GM12878 (cell line): ENCODE data around the gene RSPRY1. TPM values are rescaled to one million over a fixed set of nuclear protein-coding genes. Genes with fewer than 3 reads are reported as not detected.

Experiments
- ATAC-seq: fragments of 200-7000 bp; cut with Tn5 transposase; 3 replicates; pipeline ENCODE4 v1.9.1; 2020; ENCODE audit warnings: mild to moderate bottlenecking, moderate library complexity
- BruUV-seq: library from RNA; stranded (reverse); fragments of 400-500 nt; replicated peaks from 2 replicates; lab custom pipeline; 2021; lab: Mats Ljungman, UMichigan
- CTCF ChIA-PET: fragments of 300-600 bp; sonication (Branson Sonifier 250); formaldehyde crosslinking; extraction: SDS; loops from one replicate; lab custom pipeline; 2021; ENCODE audit warnings: inconsistent platforms; lab: Yijun Ruan, JAX
- POLR2A ChIA-PET: fragments of 350-600 bp; formaldehyde crosslinking; extraction: SDS; loops from one replicate; lab custom pipeline; 2021; ENCODE audit warnings: inconsistent platforms; lab: Charles Lee
- RAD21 ChIA-PET: fragments of 300-600 bp; sonication (Branson Sonifier 250); formaldehyde crosslinking; loops from one replicate; lab custom pipeline; 2023; ENCODE audit warnings: antibody characterized with exemption; ENCODE audit not compliant: unreplicated experiment; lab: Charles Lee
- SMC1A ChIA-PET: fragments of 300-600 bp; sonication (Branson Sonifier 250); formaldehyde crosslinking; loops from one replicate; lab custom pipeline; 2023; ENCODE audit not compliant: unreplicated experiment, uncharacterized antibody; lab: Charles Lee
- DNase-seq: peaks from one replicate; pipeline ENCODE4 v3.0.0-alpha.2; 2011; ENCODE audit warnings: low read depth, low spot score
- FAIRE-seq: peaks from 3 replicates; lab custom pipeline; 2011; peaks lifted over from hg19 to GRCh38; lab: Jason Lieb, UNC
- H2AFZ ChIP-seq: 2 replicates; pipeline ENCODE4 v1.6.0; 2011; ENCODE audit warnings: low read depth, low read length, control low read depth; ENCODE audit not compliant: control insufficient read depth
- H3K27ac ChIP-seq: 2 replicates; pipeline ENCODE4 v1.5.1; 2011; ENCODE audit warnings: control low read depth; ENCODE audit not compliant: control insufficient read depth, insufficient read depth
- H3K27me3 ChIP-seq, 2 experiments: replicated peaks in 1 of 2; 2 replicates each; pipeline versions ENCODE4 v1.6.0 to v1.6.1; 2011; ENCODE audit warnings: low read length in 1 of 2; ENCODE audit not compliant: control insufficient read depth in 2 of 2, insufficient read depth in 2 of 2
- H3K36me3 ChIP-seq, 2 experiments: 2 replicates each; pipeline ENCODE4 v1.5.1; 2011; ENCODE audit warnings: low read length in 1 of 2; ENCODE audit not compliant: control insufficient read depth in 2 of 2, insufficient read depth in 2 of 2
- H3K4me1 ChIP-seq: 2 replicates; pipeline ENCODE4 v1.6.1; 2011; ENCODE audit warnings: mild to moderate bottlenecking, low read length, moderate library complexity, mixed read lengths; ENCODE audit not compliant: control insufficient read depth, insufficient read depth
- H3K4me2 ChIP-seq: 2 replicates; pipeline ENCODE4 v1.6.0; 2011; ENCODE audit warnings: control low read depth; ENCODE audit not compliant: control insufficient read depth, insufficient read depth
- H3K4me3 ChIP-seq: fragments of 200-600 bp; sonication (generic); 2 replicates; pipeline ENCODE4 v1.5.1; 2016
- H3K79me2 ChIP-seq: 2 replicates; pipeline ENCODE4 v1.6.0; 2011; ENCODE audit warnings: low read length; ENCODE audit not compliant: control insufficient read depth, insufficient read depth
- H3K9ac ChIP-seq: 2 replicates; pipeline ENCODE4 v1.8.0; 2011; ENCODE audit warnings: low read length, control low read depth, mixed read lengths; ENCODE audit not compliant: control insufficient read depth, insufficient read depth
- H3K9me3 ChIP-seq: replicated peaks from 3 replicates; pipeline ENCODE4 v1.5.1; 2011; ENCODE audit warnings: mild to moderate bottlenecking, low read length; ENCODE audit not compliant: control insufficient read depth, insufficient read depth
- H4K20me1 ChIP-seq: 2 replicates; pipeline ENCODE4 v1.6.0; 2011; ENCODE audit not compliant: control insufficient read depth, insufficient read depth
- ASH2L ChIP-seq: fragments of 300-600, 200-600 bp; sonication (generic); IDR thresholded peaks from 2 replicates; pipeline ENCODE4 v1.6.1; 2017; ENCODE audit warnings: low read depth, mild to moderate bottlenecking, borderline replicate concordance
- EGR1 ChIP-seq, 2 experiments: IDR thresholded peaks; 1 replicate in 1 of 2; 2 replicates in 1 of 2; pipeline ENCODE4 v1.6.1; 2011 to 2012; ENCODE audit warnings: low read depth in 2 of 2, low read length in 2 of 2, borderline replicate concordance in 1 of 2, mild to moderate bottlenecking in 1 of 2, moderate library complexity in 1 of 2
- IRF5 ChIP-seq: fragments of 450-650 bp; IDR thresholded peaks from 2 replicates; pipeline ENCODE4 v1.6.1; 2017; ENCODE audit warnings: borderline replicate concordance
- MLLT1 ChIP-seq: fragments of 450-650 bp; IDR thresholded peaks from 2 replicates; pipeline ENCODE4 v1.6.1; 2016; ENCODE audit warnings: mild to moderate bottlenecking
- NR2C1 ChIP-seq: fragments of 450-650 bp; IDR thresholded peaks from 2 replicates; pipeline ENCODE4 v1.6.1; 2017; ENCODE audit warnings: antibody characterized with exemption, mild to moderate bottlenecking, moderate library complexity
- PAX5 ChIP-seq: IDR thresholded peaks from 2 replicates; pipeline ENCODE4 v1.6.1; 2011; ENCODE audit warnings: low read depth, low read length, borderline replicate concordance
- POU2F2 ChIP-seq: IDR thresholded peaks from 3 replicates; pipeline ENCODE4 v1.6.1; 2011; ENCODE audit warnings: low read depth, mild to moderate bottlenecking, low read length, borderline replicate concordance
- RB1 ChIP-seq: fragments of 450-650 bp; formaldehyde crosslinking; IDR thresholded peaks from 2 replicates; pipeline ENCODE4 v1.6.1; 2017; ENCODE audit warnings: mild to moderate bottlenecking, borderline replicate concordance
- RCOR1 ChIP-seq: conservative IDR thresholded peaks from 2 replicates; pipeline ENCODE4 v1.6.1; 2012; ENCODE audit warnings: low read depth, low read length, improper control_type of control experiment
- RFX5 ChIP-seq: IDR thresholded peaks from 2 replicates; pipeline ENCODE4 v1.6.1; 2011; ENCODE audit warnings: low read depth, low read length, improper control_type of control experiment
- SRF ChIP-seq, 2 experiments: IDR thresholded peaks; 2 replicates each; pipeline ENCODE4 v1.6.1; 2011; ENCODE audit warnings: low read depth in 2 of 2, low read length in 2 of 2, mild to moderate bottlenecking in 1 of 2, moderate library complexity in 1 of 2
- TCF12 ChIP-seq: IDR thresholded peaks from 2 replicates; pipeline ENCODE4 v1.6.1; 2011; ENCODE audit warnings: low read depth, mild to moderate bottlenecking, low read length
- ZBTB33 ChIP-seq: fragments of 450-650 bp; IDR thresholded peaks from 2 replicates; pipeline ENCODE4 v1.6.1; 2017; ENCODE audit warnings: mild to moderate bottlenecking
- ZNF217 ChIP-seq: fragments of 450-650 bp; IDR thresholded peaks from 2 replicates; pipeline ENCODE4 v1.6.1; 2017; ENCODE audit warnings: antibody characterized with exemption, mild to moderate bottlenecking
- ZNF592 ChIP-seq: fragments of 450-650 bp; IDR thresholded peaks from 2 replicates; pipeline ENCODE4 v1.6.1; 2017; ENCODE audit warnings: mild to moderate bottlenecking, moderate library complexity
- WGBS: methylation state at CpG from one replicate; pipeline ENCODE4 v1.1.6; 2016; ENCODE audit warnings: low lambda C conversion rate; ENCODE audit not compliant: insufficient replicate concordance, insufficient coverage; ENCODE audit errors: missing lambda C conversion rate; 5-methylcytosine and 5-hydroxymethylcytosine counted together
- in situ Hi-C: fragments of 300-500 bp; cut with MboI; formaldehyde crosslinking; loops from 9 replicates; pipeline ENCODE4 v1.14.3; 2018; ENCODE audit warnings: mixed read lengths
- intact Hi-C: fragments of 100-400 bp; cut with micrococcal nuclease; formaldehyde crosslinking; loops from one replicate; pipeline ENCODE4 v1.14.2; 2022; ENCODE audit not compliant: unreplicated experiment
- polyA plus RNA-seq, 11 experiments: library from polyadenylated mRNA; depleted of rRNA in 4 of 11; unstranded in 6 of 11; stranded (reverse) in 5 of 11; fragments of >200 nt; fragmentation: Nextera tagmentation in 4 of 11; fragmentation: Illumina TruSeq in 1 of 11; extraction: Ambion mirVana in 4 of 11; extraction: Trizol in 1 of 11; gene quantifications; 1 replicate in 1 of 11; 2 replicates in 10 of 11; pipeline versions ENCODE4 v1.2.1 to v1.2.3, GENCODE V29; 2011 to 2016; ENCODE audit warnings: inconsistent platforms in 2 of 11, missing spikeins in 2 of 11, low read depth in 1 of 11
- total RNA-seq, 4 experiments: library from RNA; depleted of rRNA in 3 of 4; stranded (reverse); fragments of >200 nt in 3 of 4; fragmentation: Illumina TruSeq in 1 of 4; extraction: Trizol in 1 of 4; gene quantifications; 2 replicates each; pipeline versions ENCODE4 v1.2.1 to v1.2.3, GENCODE V29; 2013 to 2021

Gene RSPRY1
- total and polyA plus RNA-seq, 10 of the 15 experiments (the other 5 are each of a cell fraction or from before 2014, with no cell fraction given), result 18.5 to 57.0 (median 41.2) TPM

- ATAC-seq (no peak), FAIRE-seq (no peak), DNase-seq (no peak)
- ChIA-PET POLR2A (interaction anchor here (0.6 kb wide), 1 partner anchor 49 kb away, joined by 4 read pairs; no protein-coding TSS in a partner anchor), RAD21 (no interaction called here), SMC1A (interaction anchor here (0.9 to 2.1 kb wide), 5 partner anchors 9 to 112 kb away, joined by 3 to 5 read pairs (median 3); no protein-coding TSS in a partner anchor), CTCF (interaction anchor here (0.9 to 2.3 kb wide), 3 partner anchors 85 to 95 kb away, joined by 3 to 6 read pairs (median 3); partner anchors contain the start of gene CPNE2)
- Histone ChIP-seq H3K27ac (no peak overlapping the region), H3K4me2 (no peak overlapping the region), H3K27me3 (no peaks in the 10 kb centered on the region), H3K36me3 (no peaks in the 10 kb centered on the region), H3K4me3 (no peak overlapping the region), H4K20me1 (no peaks in the 10 kb centered on the region), H3K9me3 (no peaks in the 10 kb centered on the region), H3K4me1 (peaks cover 5% of the 10 kb centered on the region; the same call in 1 of the 2 replicates), H3K79me2 (peaks cover 43% of the 10 kb centered on the region), H3K9ac (no peak overlapping the region), H2AFZ (no peak overlapping the region)
- TF ChIP-seq NR2C1 (no peak), SRF (IDR thresholded peaks at IDR 0.05; ENCODE audit: low read depth in 2 of 2, low read length in 2 of 2) (no peak), ASH2L (no peak), ZNF217 (no peak), ZNF592 (no peak), RCOR1 (no peak), IRF5 (no peak), PAX5 (no peak), MLLT1 (no peak), TCF12 (no peak), RB1 (no peak), POU2F2 (no peak), RFX5 (no peak), ZBTB33 (no peak), EGR1 (IDR thresholded peaks at IDR 0.05; ENCODE audit: borderline replicate concordance in 1 of 2, low read depth in 2 of 2, low read length in 2 of 2) (no peak)
- no TSS peak for BruUV-seq
- intact Hi-C loops (no loop called here), in situ Hi-C loops (no loop called here)
- 97% methylated on average over 3 of the region's 3 CpGs for WGBS
These were observed 6.8 kb upstream of the RSPRY1 start for GRCh38 chr16:57179215-57179828.
